GM21825 (cell line): ENCODE data around the gene DYDC1.
A peak's percentile ranks its signal among the peaks of the same experiment; 100 is the strongest.
"Not testable (repeated sequence)": the region's sequence is repeated elsewhere in the genome, so short reads cannot be mapped to it uniquely, and the experiment has no call there.

ENCODE experiments used
- ATAC-seq: cut with Tn5 transposase; IDR thresholded peaks from one replicate; pipeline ENCODE4 v1.9.1; 2021; ENCODE audit warnings: mild to moderate bottlenecking, moderate library complexity; ENCODE audit not compliant: unreplicated experiment

Gene DYDC1

DNA sequence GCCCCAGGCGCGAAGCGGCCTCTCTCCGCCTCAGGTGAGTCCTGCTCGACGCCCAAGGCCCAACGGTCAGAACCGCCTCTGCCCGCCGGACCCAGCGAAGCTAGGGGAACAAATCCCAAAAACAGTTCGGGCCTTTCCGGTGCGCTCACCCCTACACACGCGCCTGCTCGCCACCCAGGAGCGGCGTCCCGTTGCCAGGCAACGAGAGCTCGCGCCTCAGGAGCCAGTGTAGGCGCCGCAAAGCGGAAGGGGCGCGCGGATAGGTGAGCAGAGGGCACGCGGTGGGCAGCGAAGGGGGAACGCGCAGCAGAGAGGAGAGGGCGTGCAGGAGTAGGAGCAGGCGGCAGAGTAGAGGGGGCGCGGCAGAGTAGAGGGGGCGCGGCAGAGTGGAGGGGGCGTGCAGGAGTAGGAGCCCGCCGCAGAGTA is at the start of gene DYDC1, which contains the start of gene DYDC2:
Gene DYDC1 (minus strand): TSS at position 193 of the 426 bp plus-strand sequence. CDS start 4,154 bp downstream, outside the sequence.
Gene DYDC2 (plus strand): TSS at position 219 of the 426 bp plus-strand sequence. CDS start 5,663 bp downstream, outside the sequence.
- peak; percentile 75 for ATAC-seq

DNA sequence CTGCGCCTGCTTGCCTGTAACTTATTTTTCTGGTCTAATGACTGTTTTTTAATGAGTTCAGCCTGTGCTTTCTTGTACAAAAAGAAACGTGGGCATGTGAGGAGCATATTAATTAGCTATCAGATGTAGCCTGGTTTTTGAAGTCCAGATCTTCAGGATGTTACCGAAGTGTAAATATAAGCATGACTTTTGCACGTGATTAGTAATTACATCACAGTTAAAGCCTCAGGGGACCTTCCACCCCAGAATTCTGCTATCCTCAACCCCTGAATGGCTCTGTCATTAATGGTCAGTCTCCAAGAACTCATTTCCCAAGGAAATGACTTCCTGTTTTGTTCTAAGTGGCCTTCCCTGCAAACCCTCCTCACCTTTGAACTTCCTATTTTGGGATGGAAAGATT is 49.6 kb upstream of the DYDC1 start:
- ATAC-seq: no peak

DNA sequence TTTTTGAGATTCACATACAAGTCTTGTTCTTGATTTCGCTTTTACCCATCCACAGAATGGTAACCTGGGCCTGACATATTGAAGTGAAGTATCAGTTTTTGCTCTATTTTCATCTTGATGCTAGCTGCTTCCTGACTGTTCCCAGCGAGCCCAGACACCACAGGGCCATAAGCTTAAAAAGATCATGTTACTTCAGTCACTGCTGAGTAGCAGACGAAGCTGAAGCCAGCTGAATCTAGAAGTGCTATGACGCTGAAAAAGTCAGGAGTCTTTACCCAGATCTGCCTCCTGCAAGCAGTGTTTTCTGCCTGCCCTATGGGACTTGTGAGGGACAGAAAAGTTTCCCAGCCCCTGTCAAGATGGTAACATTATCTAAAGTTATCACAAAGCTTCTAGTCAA is 49.1 kb upstream of the DYDC1 start:
- no peak for ATAC-seq

DNA sequence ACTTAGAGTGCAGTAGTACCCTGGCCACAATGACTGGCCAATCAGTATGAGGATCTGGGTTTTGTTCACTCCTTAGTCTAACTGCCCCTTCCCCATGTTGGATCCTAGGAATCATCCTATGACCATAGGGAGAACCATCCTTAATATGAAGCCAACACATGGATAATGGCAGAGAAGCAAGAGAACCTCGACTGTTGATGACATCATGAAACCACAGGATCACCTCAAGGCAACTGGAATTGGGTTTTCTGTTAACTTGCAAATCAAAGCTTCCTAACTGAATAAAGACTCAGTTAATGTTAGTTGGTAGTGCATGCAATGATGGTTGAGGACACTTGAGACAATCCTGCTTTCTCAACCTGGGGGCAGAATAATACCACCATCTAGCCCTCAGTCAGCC is 48.5 kb upstream of the DYDC1 start:
- ATAC-seq: no peak

DNA sequence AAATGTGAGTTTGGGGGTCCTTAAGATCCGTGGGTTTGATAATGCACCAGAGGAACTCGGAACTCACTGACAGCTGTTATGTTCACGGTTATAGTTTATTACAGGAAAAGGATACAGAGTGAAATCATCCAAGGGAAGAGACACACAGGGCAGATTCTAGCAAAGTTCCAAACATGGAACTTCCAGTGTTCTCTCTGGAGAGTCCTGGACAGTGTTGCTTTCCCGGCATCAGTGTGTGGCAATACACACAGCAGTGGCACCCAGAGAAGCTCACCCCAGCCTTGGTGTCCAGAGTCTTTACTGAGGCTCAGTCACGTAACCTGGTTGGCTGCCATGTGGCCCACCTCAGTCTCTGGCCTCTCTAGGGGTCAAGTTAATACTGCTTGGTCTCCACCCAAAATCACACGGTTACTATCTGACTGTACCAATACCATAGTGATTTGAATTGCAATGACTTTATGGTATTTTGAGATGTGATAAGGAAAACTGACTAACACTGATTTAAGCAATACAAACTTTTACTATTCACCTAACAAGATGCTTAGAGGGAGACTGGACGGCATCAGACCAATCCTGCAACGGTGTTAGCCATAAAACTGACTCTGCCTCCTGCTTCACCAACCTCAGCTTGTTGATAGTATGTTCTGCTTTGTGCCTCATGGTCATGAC is 43.7 kb upstream of the DYDC1 start:
- no peak for ATAC-seq

DNA sequence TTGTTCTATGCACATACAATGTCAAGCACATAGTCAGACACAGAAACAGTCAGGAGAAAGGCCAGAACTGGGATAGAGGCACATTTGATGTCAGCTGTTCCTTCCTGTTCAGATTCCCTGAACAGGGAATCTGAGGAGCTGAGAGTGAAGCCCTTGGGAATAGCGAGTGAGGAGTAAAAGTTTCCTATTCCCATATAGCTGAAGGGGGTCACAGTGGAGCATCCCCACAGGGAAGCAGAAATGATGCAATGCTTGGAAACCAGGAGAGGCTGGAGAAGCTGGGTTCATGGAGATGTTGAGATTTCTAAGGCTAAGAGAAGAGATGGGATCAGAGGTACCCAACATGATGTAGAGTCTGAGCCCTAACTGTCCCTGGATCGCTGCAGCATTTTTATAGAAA is 40.5 kb upstream of the DYDC1 start:
- no peak for ATAC-seq

DNA sequence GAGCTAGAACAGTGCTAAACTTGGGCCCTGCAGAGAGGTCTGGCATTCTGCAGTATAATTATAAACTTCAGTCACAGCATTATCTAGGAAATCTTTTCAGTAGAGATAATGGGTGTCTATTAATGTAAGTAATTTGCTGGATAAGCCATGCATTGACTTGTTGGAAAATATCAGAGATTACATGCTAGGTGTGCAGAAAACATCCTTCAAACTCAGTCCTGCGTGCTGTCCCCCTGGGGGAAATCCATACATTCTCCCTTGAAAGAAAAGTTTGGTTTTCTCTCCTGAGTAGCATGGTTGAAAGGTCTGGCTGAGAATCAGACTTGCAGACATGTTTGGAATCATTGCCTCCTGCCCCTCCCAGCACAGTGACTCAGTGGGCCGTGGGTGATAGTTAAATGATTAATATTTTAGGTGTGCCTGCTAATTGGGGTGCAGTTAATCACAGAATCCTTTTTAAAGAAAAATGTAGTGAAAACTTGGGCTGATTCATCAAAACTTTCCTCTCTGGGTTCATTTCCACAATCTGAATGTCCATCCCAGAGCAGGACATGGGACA is 37.9 kb upstream of the DYDC1 start:
- ATAC-seq: no peak

DNA sequence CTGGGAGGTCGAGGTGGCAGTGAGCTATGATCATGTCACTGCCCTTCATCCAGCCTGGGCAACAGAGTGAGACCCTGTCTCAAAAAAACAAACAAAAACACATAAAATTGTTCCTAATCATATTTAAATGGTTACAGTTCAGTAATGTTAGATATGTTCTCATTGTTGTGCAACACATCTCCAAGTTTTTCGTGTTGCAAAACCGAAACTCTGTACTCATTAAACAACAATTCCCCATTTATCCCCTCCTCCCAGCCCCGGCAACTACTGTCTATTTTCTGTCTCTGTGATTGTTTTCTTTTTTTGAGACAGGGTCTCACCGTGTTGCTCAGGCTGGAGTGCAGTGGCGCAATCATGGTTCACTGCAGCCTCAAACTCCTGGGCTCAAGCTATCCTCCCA is 35.7 kb upstream of the DYDC1 start:
- ATAC-seq: no peak

DNA sequence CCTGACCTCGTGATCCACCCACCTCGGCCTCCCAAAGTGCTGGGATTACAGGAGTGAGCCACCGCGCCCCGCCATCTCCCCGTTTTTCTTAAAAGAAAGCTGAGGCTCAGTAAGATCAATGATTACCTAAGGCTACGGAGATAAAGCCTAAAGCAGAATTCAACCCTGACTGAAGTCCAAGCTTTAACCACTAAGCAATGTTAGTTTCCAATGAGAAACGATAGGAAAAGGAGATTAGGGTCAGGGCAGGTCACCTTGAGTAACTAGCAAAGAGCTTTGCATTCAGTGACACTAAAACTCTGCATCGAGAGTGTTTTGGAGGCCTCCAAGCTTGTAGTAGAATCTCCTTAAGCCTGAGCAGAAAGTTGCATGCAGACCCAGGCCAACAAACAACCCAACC is 34.2 kb upstream of the DYDC1 start:
- no peak for ATAC-seq

DNA sequence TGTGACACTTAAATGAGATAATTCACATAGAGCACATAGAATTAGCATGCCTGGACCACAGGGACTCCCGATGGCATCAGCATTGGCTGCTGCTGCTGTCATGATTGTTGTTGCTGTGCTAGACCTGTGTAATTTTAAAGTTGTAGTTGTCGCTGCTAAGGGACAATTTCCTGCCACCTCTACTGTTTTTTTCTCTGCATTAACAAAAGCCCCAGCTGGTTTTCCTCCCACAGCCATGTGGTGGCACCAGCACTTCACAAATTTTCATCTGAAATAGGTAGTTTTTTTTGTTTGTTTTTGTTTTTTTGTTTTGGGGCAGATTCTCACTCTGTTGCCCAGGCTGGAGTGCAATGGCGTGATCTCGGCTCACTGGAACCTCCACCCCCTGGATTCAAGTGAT is 26.4 kb upstream of the DYDC1 start:
- no peak for ATAC-seq

DNA sequence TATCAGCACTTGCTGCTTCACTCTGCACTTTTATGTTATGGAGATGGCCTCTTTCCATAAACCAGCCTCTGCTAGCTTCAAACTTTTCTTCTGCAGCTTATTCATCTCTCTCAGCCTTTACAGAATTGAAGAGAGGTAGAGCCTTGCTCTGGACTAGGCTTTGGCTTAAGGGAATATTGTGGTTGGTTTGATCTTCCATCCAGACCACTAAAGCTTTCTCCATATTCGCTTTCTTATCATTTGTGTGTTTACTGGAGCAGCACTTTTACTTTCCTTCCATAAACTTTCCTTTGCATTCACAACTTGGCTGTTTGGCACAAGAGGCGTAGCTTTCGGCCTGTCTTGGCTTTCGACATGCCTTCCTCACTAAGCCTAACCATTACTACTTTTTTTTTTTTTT is 23.6 kb upstream of the DYDC1 start:
- no peak for ATAC-seq

DNA sequence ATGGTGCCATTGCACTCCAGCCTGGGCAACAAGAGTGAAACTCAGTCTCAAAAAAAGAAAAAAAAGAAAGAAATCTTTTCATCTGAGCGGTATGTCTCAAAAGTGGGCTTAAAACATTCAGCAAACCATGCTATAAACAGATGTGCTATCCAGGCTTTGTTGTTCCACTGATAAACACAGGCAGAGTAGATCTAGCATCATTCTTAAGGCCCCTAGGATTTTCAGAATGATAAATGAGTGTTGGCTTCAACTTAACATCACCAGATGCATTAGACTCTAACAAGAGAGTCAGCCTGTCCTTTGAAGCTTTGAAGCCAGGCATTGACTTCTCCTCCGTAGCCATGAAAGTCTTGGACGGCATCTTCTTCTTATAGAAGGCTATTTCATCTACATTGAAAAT is 23.1 kb upstream of the DYDC1 start:
- ATAC-seq: no peak

DNA sequence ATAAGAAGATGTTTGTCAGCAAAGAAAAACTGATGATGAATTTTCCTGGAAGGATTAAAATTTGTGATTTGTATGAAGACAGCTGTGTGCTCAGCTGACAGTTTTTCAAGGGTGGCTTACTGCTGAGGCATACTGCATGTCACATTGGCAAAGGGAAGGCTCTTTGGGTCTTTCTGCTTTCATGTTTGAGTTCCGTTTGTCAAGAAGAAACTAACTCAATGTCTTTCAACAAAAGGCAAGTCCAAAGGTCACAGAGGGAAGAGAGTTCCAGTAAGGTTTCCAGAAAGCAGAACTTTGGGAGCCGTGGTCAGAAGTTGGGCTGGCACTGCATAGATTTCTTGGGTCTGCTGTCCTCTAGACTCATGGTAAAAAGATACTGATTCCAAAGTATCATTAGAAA is 16.9 kb upstream of the DYDC1 start:
- ATAC-seq: no peak

DNA sequence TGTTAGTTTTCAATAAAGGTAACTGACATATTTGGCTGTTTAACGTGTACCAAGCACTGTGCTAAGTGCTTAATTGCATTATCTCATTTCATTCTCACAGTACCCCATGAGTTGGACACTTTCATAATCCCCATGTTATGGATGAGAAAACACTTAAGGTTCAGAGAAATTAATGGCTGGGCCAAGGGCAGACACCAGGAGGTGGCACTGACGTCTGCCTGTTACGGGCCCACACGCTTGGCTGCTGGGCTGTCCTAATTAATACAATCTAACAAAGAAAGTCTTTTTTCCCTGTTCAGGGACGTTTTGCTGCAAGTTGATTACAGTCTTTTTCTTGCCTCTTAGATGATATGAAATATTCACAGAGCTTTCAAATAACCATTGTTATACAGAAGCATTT is 16.1 kb upstream of the DYDC1 start:
- ATAC-seq: no peak

DNA sequence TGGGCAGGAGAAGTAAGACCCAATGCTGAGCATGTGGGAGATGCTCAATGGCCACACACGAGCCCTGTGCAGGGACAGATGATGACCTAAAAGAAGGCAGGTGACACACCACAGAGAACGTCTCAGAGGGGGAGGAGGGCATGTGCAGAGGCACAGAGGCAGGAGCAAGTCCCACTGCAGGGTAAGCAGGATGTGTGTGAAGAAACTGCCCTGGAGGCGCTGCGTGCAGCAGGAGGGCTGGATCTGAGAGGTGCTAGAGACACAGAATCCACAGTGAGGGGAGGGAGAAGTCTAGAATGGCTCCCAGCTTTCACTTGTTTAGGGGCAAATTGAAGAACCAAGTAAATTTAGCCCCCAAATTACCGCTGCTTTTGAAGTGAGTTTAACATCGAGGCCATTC is 14.9 kb upstream of the DYDC1 start:
- no peak for ATAC-seq

DNA sequence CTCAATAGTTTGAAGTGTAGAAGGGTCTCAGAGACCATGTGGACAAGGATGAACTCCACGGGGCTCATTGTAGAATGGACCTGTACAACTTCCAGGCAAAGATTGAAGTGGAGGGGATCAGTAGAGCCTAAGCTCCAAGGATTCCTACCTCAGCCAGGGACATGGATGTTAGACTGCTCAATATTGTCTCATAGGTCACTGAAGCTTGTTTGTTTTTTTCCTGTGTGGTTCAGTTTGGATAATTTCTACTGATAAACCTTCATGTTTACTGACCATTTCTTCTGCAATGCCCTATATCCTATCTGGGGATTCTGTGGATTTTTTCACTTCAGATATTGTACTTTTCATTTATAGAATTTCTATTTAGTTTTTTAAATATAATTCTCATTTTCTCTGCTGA is 9.0 kb upstream of the DYDC1 start:
- no peak for ATAC-seq

DNA sequence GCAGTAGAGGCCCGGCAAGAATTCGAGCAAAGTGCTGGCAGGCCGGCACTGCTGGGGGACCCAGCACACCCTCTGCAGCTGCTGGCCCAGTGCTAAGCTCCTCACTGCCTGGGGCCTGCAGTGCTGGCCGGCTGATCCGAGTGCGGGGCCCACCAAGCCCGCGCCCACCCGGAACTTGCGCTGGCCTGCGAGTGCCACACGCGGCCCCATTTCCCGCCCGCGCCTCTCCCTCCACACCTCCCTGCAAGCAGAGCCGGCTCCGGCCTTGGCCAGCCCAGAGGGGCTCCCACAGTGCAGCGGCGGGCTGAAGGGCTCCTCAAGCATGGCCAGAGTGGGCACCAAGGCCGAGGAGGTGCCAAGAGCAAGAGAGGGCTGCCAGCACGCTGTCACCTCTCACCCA is 3.1 kb upstream of the DYDC1 start:
- no peak for ATAC-seq

DNA sequence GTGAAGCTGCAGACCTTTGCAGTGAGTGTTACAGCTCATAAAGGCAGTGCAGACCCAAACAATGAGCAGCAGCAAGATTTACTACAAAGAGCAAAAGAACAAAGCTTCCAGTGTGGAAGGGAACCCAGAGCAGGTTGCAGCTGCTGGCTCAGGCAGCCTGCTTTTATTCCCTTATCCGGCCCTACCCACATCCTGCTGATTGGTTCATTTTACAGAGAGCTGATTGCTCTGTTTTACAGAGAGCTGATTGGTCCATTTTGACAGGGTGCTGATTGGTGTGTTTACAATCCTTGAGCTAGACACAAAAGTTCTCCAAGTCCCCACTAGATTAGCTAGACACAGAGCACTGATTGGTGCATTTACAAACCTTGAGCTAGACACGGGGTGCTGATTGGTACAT is 2.4 kb upstream of the DYDC1 start:
- not testable (repeated sequence) for ATAC-seq

DNA sequence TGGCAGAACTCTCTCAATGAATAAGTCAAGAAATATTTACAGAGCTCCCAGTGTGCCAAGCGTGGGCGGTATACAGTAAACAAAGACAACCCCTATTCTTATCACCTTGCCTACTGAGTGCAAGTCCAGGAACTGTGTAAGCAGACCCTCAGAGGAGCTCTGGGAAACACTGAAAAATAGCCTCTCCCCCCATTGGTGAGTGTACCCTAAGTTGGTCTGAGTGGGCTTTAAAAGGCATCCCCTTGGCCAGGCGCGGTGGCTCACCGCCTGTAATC is 1.2 kb upstream of the DYDC1 start:
- ATAC-seq: no peak

DNA sequence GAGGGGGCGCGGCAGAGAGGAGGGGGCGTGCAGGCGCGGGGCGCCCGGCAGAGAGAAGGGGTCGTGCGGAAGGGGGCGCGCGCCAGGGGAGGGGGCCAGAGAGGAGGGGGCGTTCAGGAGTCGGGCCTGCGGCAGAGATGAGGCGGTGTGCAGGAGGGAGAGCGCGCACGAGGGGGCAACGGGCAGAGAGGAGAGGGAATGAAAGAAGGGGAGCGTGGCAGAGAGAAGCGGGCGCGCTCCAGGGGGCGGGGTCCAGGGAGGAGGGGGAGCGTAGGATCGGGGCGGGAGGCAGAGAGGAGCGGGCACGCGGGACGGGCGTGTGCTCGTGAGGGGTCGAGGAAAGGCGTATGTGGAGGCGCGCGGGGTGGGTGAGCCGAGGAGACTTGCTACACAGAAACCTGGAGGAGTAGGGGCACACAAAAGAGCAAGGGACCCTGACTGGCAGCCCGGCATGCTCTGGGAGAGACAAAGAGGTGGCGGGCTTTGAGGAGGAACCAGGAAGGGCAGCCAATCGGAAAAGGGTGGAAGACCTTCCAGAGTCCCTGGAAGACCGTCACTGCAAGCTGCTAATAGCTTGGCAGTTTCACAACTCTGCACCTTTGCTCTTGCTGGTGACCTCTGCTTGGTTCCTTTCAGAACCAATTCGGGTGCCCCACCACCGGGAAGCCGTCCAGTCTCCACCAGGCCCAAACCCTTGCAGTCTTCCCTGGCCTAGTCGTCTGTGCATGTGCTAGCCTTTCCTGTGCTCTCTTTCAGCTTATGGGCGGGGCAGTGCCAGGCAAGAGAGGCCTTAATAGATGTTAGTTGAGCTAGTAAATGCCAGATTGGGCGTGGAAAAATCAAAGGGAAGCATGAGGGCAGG is 665 bp upstream of the DYDC1 start:
- ATAC-seq: no peak

DNA sequence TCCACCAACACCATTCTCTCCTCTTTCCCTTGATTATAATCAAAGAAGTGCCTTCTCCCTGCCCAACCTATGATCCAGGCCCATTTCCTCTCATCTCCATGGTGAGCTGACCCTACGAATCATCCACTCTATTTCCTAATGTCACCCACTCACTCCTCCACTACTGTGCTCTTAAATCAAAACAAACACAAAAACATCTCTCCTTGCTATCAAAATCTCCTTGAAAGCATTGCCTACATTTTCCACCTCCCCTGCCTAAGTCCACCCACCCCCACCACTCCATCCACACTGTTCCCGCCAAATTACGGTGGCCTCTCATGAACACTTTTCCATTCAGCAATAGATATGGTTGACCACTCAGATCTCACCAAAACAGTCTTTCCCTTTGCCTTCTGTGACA is 5.3 kb downstream of the DYDC1 start:
- ATAC-seq: no peak

DNA sequence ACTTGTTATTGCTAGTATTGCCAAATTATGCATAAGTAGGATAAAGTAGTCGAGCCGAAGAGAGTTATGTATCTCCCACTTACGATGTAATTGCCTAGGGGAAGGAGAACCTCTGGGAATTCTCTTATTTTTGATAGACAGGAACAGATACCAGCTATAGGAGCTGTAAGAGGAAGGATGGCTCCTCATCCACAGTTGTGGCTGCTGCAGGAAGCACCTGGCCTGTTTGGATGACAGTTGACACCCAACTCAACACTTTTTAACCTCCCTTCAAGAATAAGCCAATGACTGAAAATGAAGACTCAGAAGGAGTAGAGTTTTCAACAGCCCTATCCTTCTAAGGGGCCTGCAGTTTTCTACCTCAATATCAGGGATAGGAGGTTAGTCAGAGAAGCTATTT is 6.3 kb downstream of the DYDC1 start:
- no peak for ATAC-seq
